GM12892 (cell line): ENCODE data around the gene AFMID.

ENCODE experiments used
- POLR2A ChIP-seq: IDR thresholded peaks from 2 replicates; pipeline ENCODE4 v1.6.1; 2011; ENCODE audit warnings: low read depth, low read length, control low read depth
- TAF1 ChIP-seq: IDR thresholded peaks from 2 replicates; pipeline ENCODE4 v1.6.1; 2011; ENCODE audit warnings: low read depth, mild to moderate bottlenecking, control low read depth, low read length, borderline replicate concordance

DNA sequence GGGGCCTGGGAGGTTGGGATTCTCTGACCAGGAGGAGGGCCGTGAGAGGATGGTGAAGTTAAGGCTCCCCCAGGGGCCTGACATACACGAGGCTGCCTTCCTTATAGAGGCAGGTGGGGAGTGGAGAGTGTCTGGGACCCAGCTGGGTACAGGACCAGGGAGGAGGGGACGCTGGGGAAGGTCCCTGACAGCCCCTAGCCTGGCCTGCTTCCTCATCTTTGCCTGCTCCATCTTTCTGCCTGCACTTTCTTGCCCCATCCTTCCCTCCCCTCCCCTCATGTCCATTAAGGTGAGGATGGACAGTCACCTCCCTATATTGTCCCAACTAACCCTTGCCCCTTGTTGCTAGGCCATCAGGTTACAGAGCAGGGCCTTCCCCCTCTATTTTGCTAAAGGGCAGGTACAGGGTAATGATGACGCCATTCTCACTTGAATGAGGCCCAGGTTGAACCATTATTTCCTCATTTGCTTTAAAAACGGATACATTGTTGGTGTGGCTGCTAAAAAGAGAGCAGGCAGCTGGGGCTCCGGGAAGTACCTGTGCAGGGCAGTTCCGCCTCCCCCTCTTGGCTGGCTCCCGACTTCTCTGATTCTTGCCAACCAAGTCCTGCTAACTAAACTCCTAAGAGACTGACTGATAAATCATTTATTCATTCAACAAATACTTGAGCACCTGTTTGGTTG is 39.7 kb upstream of the AFMID start:
- TF ChIP-seq POLR2A (peak; percentile 50; the same call in 1 of the 2 replicates), TAF1 (no peak)
